ENCODE data around the gene OR10A6. TPM values are rescaled to one million over a fixed set of nuclear protein-coding genes. Genes with fewer than 3 reads are reported as not detected.

The OR10A6 gene
- total and polyA plus RNA-seq, 10 donors: not detected

DNA sequence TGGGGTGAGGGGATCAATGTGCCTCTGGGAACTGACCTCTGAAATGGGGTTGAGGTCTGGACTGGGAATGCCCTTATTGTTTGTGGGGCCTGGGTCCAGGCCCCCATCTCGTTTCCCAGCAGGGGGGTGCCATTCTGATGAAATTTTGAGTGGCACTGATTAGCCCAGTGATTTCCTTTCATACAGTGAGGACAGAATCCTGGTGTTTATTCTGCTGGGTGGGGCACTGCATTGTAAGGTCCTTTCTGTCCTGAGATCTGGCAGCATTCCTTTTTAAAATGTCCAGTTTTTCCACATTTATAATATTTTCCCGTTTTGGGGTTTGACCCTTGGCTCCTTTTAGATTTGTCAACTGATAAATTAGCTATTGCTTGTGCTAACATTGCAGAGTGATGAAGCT is 27.1 kb downstream of the OR10A6 start:
- Histone ChIP-seq H3K4me3 (no peak overlapping the region), H3K27ac (no peak overlapping the region), H3K9me3 (peaks cover 0 to 3% (median 0%) of the 10 kb centered on the region in 8 donors), H3K27me3 (replicated peaks in 1 of 7) (peaks cover 0 to 3% (median 0%) of the 10 kb centered on the region in 7 donors), H3K36me3 (no peaks in the 10 kb centered on the region), H3K4me1 (no peaks in the 10 kb centered on the region)
- no peak for DNase-seq
- WGBS, 5 donors: 17 to 53% (median 33%) methylated on average over 2 of the region's 2 CpGs
- intact Hi-C loops (cut with DNase I; ENCODE audit: low total_unique reads): no loop called here
- TF ChIP-seq, protein P1, sequence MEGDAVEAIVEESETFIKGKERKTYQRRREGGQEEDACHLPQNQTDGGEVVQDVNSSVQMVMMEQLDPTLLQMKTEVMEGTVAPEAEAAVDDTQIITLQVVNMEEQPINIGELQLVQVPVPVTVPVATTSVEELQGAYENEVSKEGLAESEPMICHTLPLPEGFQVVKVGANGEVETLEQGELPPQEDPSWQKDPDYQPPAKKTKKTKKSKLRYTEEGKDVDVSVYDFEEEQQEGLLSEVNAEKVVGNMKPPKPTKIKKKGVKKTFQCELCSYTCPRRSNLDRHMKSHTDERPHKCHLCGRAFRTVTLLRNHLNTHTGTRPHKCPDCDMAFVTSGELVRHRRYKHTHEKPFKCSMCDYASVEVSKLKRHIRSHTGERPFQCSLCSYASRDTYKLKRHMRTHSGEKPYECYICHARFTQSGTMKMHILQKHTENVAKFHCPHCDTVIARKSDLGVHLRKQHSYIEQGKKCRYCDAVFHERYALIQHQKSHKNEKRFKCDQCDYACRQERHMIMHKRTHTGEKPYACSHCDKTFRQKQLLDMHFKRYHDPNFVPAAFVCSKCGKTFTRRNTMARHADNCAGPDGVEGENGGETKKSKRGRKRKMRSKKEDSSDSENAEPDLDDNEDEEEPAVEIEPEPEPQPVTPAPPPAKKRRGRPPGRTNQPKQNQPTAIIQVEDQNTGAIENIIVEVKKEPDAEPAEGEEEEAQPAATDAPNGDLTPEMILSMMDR (IDR thresholded peaks at IDR 0.05 in 8 of 11, conservative IDR thresholded peaks at IDR 0.05 in 3 of 11): no peak
- no peak for TF ChIP-seq POLR2AphosphoS5 (IDR thresholded peaks at IDR 0.05)
- no peak for TF ChIP-seq POLR2A (IDR thresholded peaks at IDR 0.05)

GRCh38 chr11:7901319-7901854 is 29.7 kb downstream of the OR10A6 start:
- H3K4me3 ChIP-seq: no peak overlapping the region
- H3K27ac ChIP-seq: no peak overlapping the region
- no peak for DNase-seq
- peaks cover 0 to under 1% (median 0%) of the 10 kb centered on the region in 7 donors for H3K27me3 ChIP-seq (replicated peaks in 1 of 7)
- H3K36me3 ChIP-seq: no peaks in the 10 kb centered on the region
- TF ChIP-seq, protein P1 (IDR thresholded peaks at IDR 0.05 in 8 of 11, conservative IDR thresholded peaks at IDR 0.05 in 3 of 11): no peak
- TF ChIP-seq POLR2A (IDR thresholded peaks at IDR 0.05) (no peak), POLR2AphosphoS5 (IDR thresholded peaks at IDR 0.05) (no peak)
- H3K4me1 ChIP-seq: no peaks in the 10 kb centered on the region
- 57 to 66% (median 66%) methylated on average over 3 of the region's 3 CpGs for WGBS, 5 donors
- peaks cover 0 to 7% (median 0%) of the 10 kb centered on the region in 8 donors for H3K9me3 ChIP-seq
- intact Hi-C loops (cut with DNase I; ENCODE audit: low total_unique reads): no loop called here

DNA sequence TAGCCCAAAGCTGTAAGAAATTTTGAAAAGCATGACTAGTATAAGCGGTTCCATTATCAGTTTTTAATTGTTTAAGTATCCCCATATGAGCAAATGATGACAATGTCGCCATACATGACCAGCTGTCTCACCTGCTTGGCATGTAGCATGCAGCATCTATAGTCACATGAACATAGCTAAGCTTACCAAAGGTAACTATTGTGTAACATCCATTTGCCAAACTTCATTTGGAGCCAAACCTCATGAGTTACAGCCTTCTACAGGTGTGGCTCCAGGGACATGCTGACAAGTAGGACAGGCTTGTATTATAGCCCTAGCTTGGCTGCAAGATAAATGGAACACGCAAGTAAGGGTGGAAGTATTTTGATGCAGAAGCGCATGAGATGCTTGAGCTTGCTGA is 30.4 kb downstream of the OR10A6 start:
- Histone ChIP-seq H3K27me3 (replicated peaks in 1 of 7) (no peaks in the 10 kb centered on the region), H3K4me1 (no peaks in the 10 kb centered on the region), H3K4me3 (no peak overlapping the region), H3K27ac (no peak overlapping the region), H3K9me3 (peaks cover 0 to 7% (median 0%) of the 10 kb centered on the region in 8 donors), H3K36me3 (no peaks in the 10 kb centered on the region)
- intact Hi-C loops (cut with DNase I; ENCODE audit: low total_unique reads): no loop called here
- no peak for DNase-seq
- TF ChIP-seq, protein P1 (IDR thresholded peaks at IDR 0.05 in 8 of 11, conservative IDR thresholded peaks at IDR 0.05 in 3 of 11): no peak
- TF ChIP-seq POLR2AphosphoS5 (IDR thresholded peaks at IDR 0.05): no peak
- no peak for TF ChIP-seq POLR2A (IDR thresholded peaks at IDR 0.05)
- 80 to 92% (median 83%) methylated on average over 4 of the region's 4 CpGs for WGBS, 5 donors

DNA sequence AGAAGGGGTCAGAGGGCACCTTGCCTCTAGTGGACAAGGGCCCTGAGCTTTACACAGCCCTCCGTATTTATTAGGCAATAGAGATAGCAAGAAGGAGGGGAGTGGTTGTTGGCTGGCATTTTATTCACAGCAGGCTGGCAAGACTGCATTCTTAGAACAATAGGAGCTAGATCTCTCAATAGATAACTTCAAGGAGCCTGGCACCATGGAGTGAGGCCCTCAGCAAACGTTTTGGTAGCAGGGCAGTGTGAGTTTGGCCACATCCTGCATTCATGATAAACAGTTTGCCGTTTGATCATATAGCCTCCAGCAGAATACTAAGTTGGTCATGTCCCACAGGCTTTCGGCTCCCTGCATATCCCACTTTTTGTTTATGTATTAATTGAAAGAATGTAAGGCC is 31.6 kb downstream of the OR10A6 start:
- Histone ChIP-seq H3K27me3 (replicated peaks in 1 of 7) (no peaks in the 10 kb centered on the region), H3K4me3 (no peak overlapping the region), H3K36me3 (no peaks in the 10 kb centered on the region), H3K4me1 (no peaks in the 10 kb centered on the region), H3K9me3 (peaks cover 0 to 7% (median 0%) of the 10 kb centered on the region in 8 donors), H3K27ac (no peak overlapping the region)
- 56 to 69% (median 68%) methylated on average over 4 of the region's 4 CpGs for WGBS, 5 donors
- no peak for TF ChIP-seq POLR2A (IDR thresholded peaks at IDR 0.05)
- TF ChIP-seq POLR2AphosphoS5 (IDR thresholded peaks at IDR 0.05): no peak
- TF ChIP-seq, protein P1 (IDR thresholded peaks at IDR 0.05 in 8 of 11, conservative IDR thresholded peaks at IDR 0.05 in 3 of 11): no peak
- intact Hi-C loops (cut with DNase I; ENCODE audit: low total_unique reads): no loop called here
- no peak for DNase-seq

All from spleen (tissue), 11 donors.